Measurements from ENCODE around the gene NDUFAB1.
"Not testable (repeated sequence)": the region's sequence is repeated elsewhere in the genome, so short reads cannot be mapped to it uniquely, and the experiment has no call there.

Gene NDUFAB1

GRCh38 chr16:23587726-23588125 lies 8.4 kb downstream of the NDUFAB1 start:
- no peak overlapping the region for H3K4me3 ChIP-seq
- TF ChIP-seq Cebpa-rat (IDR thresholded peaks at IDR 0.05), result no peak
- no peak overlapping the region for H3K4me2 ChIP-seq
- peaks cover 90% of the 10 kb centered on the region for H3K36me3 ChIP-seq
- H3K27ac ChIP-seq, result no peak overlapping the region
- H3K27me3 ChIP-seq, result no peaks in the 10 kb centered on the region
- H3K9ac ChIP-seq, result no peak overlapping the region
- H4K20me1 ChIP-seq, result peaks cover 85% of the 10 kb centered on the region
- no peaks in the 10 kb centered on the region for H3K4me1 ChIP-seq
- no peaks in the 10 kb centered on the region for H3K9me3 ChIP-seq

DNA sequence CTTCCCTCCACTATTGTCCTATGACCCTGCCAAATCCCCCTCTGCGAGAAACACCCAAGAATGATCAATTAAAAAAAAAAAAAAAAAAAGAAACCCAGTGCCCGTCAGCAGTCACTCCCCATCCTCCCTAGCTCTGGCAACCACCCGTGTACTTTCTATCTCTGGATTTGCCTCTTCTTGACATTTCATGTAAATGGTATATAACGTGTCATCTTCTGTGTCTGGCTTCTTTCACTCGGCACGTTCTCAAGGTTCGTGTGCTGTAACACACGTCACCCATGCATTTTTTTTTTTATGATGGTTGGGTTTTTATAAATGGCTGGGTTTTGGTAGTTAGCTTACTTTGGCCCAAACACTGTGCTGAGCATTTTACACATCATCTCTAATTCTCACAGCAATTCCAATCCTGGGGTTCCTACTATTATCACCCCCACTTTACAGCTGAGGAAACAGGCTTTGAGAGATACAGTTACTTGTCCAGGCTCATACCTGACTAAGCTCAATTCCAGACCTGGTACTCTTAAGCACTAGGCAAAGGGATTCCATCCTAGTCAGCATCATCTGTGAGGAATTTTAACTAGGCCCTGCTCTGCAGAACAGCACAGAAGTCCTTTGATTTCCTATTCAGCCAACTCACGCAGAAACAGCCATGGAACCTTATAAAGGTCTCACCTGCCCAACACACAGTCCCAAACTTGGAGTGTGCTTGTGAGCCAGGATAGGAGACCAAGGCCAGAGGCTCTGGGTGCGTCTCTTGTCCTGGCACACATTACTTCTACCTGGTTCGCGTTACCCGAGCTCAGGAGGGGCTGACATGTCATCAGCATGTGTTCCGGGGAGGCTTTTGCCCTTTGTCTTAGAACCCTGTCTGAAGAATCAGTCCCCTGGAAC lies 11.7 kb downstream of the NDUFAB1 start:
- Histone ChIP-seq H4K20me1 (peaks cover 74% of the 10 kb centered on the region), H3K27ac (no peak overlapping the region), H3K36me3 (peaks cover 89% of the 10 kb centered on the region), H3K9me3 (no peaks in the 10 kb centered on the region), H3K4me2 (no peak overlapping the region), H3K9ac (no peak overlapping the region), H3K4me1 (no peaks in the 10 kb centered on the region), H3K27me3 (no peaks in the 10 kb centered on the region), H3K4me3 (no peak overlapping the region)
- TF ChIP-seq Cebpa-rat (IDR thresholded peaks at IDR 0.05), result no peak

GRCh38 chr16:23583271-23583670 lies 12.8 kb downstream of the NDUFAB1 start:
- not testable (repeated sequence) for H3K4me2 ChIP-seq, H3K4me3 ChIP-seq, H3K9ac ChIP-seq, H3K27ac ChIP-seq, H3K4me1 ChIP-seq, H3K27me3 ChIP-seq, H3K9me3 ChIP-seq
- Histone ChIP-seq H4K20me1 (peaks cover 67% of the 10 kb centered on the region), H3K36me3 (peaks cover 89% of the 10 kb centered on the region)

DNA sequence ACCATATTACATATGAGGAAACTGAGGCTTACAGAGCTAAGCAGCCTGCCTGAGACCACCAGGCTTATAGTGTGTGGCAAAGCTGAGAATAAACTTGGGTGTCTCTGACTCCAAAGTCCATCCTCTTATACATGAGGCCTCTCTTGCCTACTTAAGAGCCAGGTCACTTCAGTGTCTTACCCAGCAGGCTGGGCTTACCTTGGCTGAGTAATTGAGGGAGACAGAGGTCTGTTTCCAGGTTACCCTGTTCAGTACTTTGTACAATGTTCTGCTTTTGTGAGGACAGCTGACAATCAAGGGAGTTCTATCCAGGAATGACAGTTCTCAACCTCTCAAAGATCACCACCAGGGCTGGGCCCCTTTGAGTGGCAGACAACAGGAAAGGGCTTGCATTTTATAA lies 14.4 kb downstream of the NDUFAB1 start:
- Histone ChIP-seq H3K36me3 (peaks cover 89% of the 10 kb centered on the region), H3K9ac (no peak overlapping the region), H3K27me3 (no peaks in the 10 kb centered on the region), H3K27ac (no peak overlapping the region), H3K4me1 (no peaks in the 10 kb centered on the region), H4K20me1 (peaks cover 52% of the 10 kb centered on the region), H3K9me3 (no peaks in the 10 kb centered on the region), H3K4me3 (no peak overlapping the region), H3K4me2 (no peak overlapping the region)
- no peak for TF ChIP-seq Cebpa-rat (IDR thresholded peaks at IDR 0.05)

- no peak overlapping the region for H3K4me2 ChIP-seq
- peaks cover 38% of the 10 kb centered on the region for H4K20me1 ChIP-seq
- H3K27ac ChIP-seq, result no peak overlapping the region
- no peak for TF ChIP-seq Cebpa-rat (IDR thresholded peaks at IDR 0.05)
- no peaks in the 10 kb centered on the region for H3K4me1 ChIP-seq
- H3K27me3 ChIP-seq, result no peaks in the 10 kb centered on the region
- no peak overlapping the region for H3K9ac ChIP-seq
- no peak overlapping the region for H3K4me3 ChIP-seq
- peaks cover 87% of the 10 kb centered on the region for H3K36me3 ChIP-seq
- H3K9me3 ChIP-seq, result no peaks in the 10 kb centered on the region
These were observed 15.7 kb downstream of the NDUFAB1 start for GRCh38 chr16:23580391-23580790.

- peaks cover 87% of the 10 kb centered on the region for H3K36me3 ChIP-seq
- no peak for TF ChIP-seq Cebpa-rat (IDR thresholded peaks at IDR 0.05)
- no peak overlapping the region for H3K27ac ChIP-seq
- H3K9me3 ChIP-seq, result no peaks in the 10 kb centered on the region
- peaks cover 28% of the 10 kb centered on the region for H4K20me1 ChIP-seq
- H3K9ac ChIP-seq, result no peak overlapping the region
- no peak overlapping the region for H3K4me3 ChIP-seq
- no peaks in the 10 kb centered on the region for H3K4me1 ChIP-seq
- H3K4me2 ChIP-seq, result no peak overlapping the region
- H3K27me3 ChIP-seq, result no peaks in the 10 kb centered on the region
These were observed 16.7 kb downstream of the NDUFAB1 start for GRCh38 chr16:23579371-23579770.

GRCh38 chr16:23578101-23578830 lies 17.9 kb downstream of the NDUFAB1 start:
- Histone ChIP-seq H3K4me3 (no peak overlapping the region), H3K9me3 (no peaks in the 10 kb centered on the region), H3K4me1 (no peaks in the 10 kb centered on the region), H3K4me2 (no peak overlapping the region), H3K36me3 (peaks cover 92% of the 10 kb centered on the region), H3K27me3 (no peaks in the 10 kb centered on the region), H3K27ac (no peak overlapping the region), H3K9ac (no peak overlapping the region), H4K20me1 (peaks cover 36% of the 10 kb centered on the region)
- TF ChIP-seq Cebpa-rat (IDR thresholded peaks at IDR 0.05), result no peak

GRCh38 chr16:23577493-23577892 lies 18.6 kb downstream of the NDUFAB1 start:
- no peak for TF ChIP-seq Cebpa-rat (IDR thresholded peaks at IDR 0.05)
- no peak overlapping the region for H3K4me2 ChIP-seq
- H3K36me3 ChIP-seq, result peaks cover 98% of the 10 kb centered on the region
- peaks cover 44% of the 10 kb centered on the region for H4K20me1 ChIP-seq
- H3K9ac ChIP-seq, result no peak overlapping the region
- no peaks in the 10 kb centered on the region for H3K27me3 ChIP-seq
- H3K27ac ChIP-seq, result no peak overlapping the region
- H3K4me1 ChIP-seq, result no peaks in the 10 kb centered on the region
- H3K9me3 ChIP-seq, result no peaks in the 10 kb centered on the region
- H3K4me3 ChIP-seq, result no peak overlapping the region

- Histone ChIP-seq H3K4me3 (no peak overlapping the region), H4K20me1 (peaks cover 42% of the 10 kb centered on the region), H3K27me3 (no peaks in the 10 kb centered on the region), H3K9ac (no peak overlapping the region), H3K36me3 (peaks cover 98% of the 10 kb centered on the region), H3K9me3 (no peaks in the 10 kb centered on the region), H3K4me1 (no peaks in the 10 kb centered on the region), H3K27ac (no peak overlapping the region), H3K4me2 (no peak overlapping the region)
- TF ChIP-seq Cebpa-rat (IDR thresholded peaks at IDR 0.05), result no peak
These were observed 20.3 kb downstream of the NDUFAB1 start for GRCh38 chr16:23575834-23576233.

- no peak overlapping the region for H3K9ac ChIP-seq
- TF ChIP-seq Cebpa-rat (IDR thresholded peaks at IDR 0.05), result no peak
- H3K9me3 ChIP-seq, result no peaks in the 10 kb centered on the region
- no peak overlapping the region for H3K27ac ChIP-seq
- H4K20me1 ChIP-seq, result peaks cover 36% of the 10 kb centered on the region
- H3K4me1 ChIP-seq, result no peaks in the 10 kb centered on the region
- no peak overlapping the region for H3K4me3 ChIP-seq
- H3K27me3 ChIP-seq, result no peaks in the 10 kb centered on the region
- H3K36me3 ChIP-seq, result peaks cover 98% of the 10 kb centered on the region
- no peak overlapping the region for H3K4me2 ChIP-seq
These were observed 22.3 kb downstream of the NDUFAB1 start for GRCh38 chr16:23573817-23574216.

All from BLaER1 (cell line).